Naive thymus-derived CD4-positive, alpha-beta T cell (primary cell): ENCODE data around the gene GPR75. TPM values are rescaled to one million over a fixed set of nuclear protein-coding genes. Genes with fewer than 3 reads are reported as not detected.

Experiments used
- ATAC-seq: fragments of 150-1000 bp; cut with Tn5 transposase; 2 replicates; pipeline ENCODE4 v1.10.0; 2021; ENCODE audit warnings: mild to moderate bottlenecking, moderate library complexity
- CTCF ChIA-PET: fragments of 350-600 bp; sonication (Branson Sonifier 250); formaldehyde crosslinking; loops from one replicate; lab custom pipeline; 2021; ENCODE audit warnings: antibody characterized with exemption; lab: Charles Lee
- POLR2A ChIA-PET: fragments of 350-600 bp; sonication (Branson Sonifier 250); formaldehyde crosslinking; loops from one replicate; lab custom pipeline; 2021; ENCODE audit warnings: antibody characterized with exemption, inconsistent platforms; lab: Charles Lee
- DNase-seq, 9 donors: peaks; one replicate each; pipeline versions ENCODE4 v3.0.0 to v3.0.0-alpha.2; 2020 to 2022; ENCODE audit warnings: mixed read lengths in 1 of 9
- H3K27ac ChIP-seq: one replicate; pipeline ENCODE4 v1.7.0; 2013; ENCODE audit warnings: mild to moderate bottlenecking, low read depth, low read length, moderate library complexity
- H3K27me3 ChIP-seq, 2 donors: one replicate each; pipeline ENCODE4 v1.7.0; 2013; ENCODE audit warnings: low read length in 2 of 2, mild to moderate bottlenecking in 2 of 2, moderate library complexity in 2 of 2; ENCODE audit not compliant: control insufficient read depth in 2 of 2, insufficient read depth in 2 of 2
- H3K36me3 ChIP-seq, 3 experiments: 1 replicate in 2 of 3; 2 replicates in 1 of 3; pipeline ENCODE4 v1.7.0; 2013; ENCODE audit warnings: low read length in 3 of 3, mild to moderate bottlenecking in 3 of 3, moderate library complexity in 1 of 3; ENCODE audit not compliant: insufficient read depth in 3 of 3, control insufficient read depth in 2 of 3
- H3K4me1 ChIP-seq, 2 donors: one replicate each; pipeline ENCODE4 v1.7.0; 2013; ENCODE audit warnings: low read length in 2 of 2, mild to moderate bottlenecking in 2 of 2, moderate library complexity in 1 of 2; ENCODE audit not compliant: control insufficient read depth in 2 of 2, insufficient read depth in 2 of 2
- H3K4me3 ChIP-seq: 2 replicates; pipeline ENCODE4 v1.7.0; 2013; ENCODE audit warnings: mild to moderate bottlenecking, low read length
- H3K9me3 ChIP-seq, 3 experiments: 1 replicate in 2 of 3; 2 replicates in 1 of 3; pipeline ENCODE4 v1.7.0; 2013; ENCODE audit warnings: low read length in 3 of 3; ENCODE audit not compliant: control insufficient read depth in 2 of 3
- H3K27ac Mint-ChIP-seq, 9 donors: one replicate each; pipeline ENCODE4 v1.8.0; 2020 to 2022; ENCODE audit warnings: mixed read lengths in 9 of 9, mild to moderate bottlenecking in 8 of 9, moderate library complexity in 5 of 9, inconsistent platforms in 2 of 9
- H3K27me3 Mint-ChIP-seq, 5 donors: one replicate each; pipeline ENCODE4 v1.8.0; 2021 to 2022; ENCODE audit warnings: mixed read lengths in 5 of 5, mild to moderate bottlenecking in 1 of 5
- H3K36me3 Mint-ChIP-seq, 5 donors: one replicate each; pipeline ENCODE4 v1.8.0; 2020 to 2022; ENCODE audit warnings: mixed read lengths in 5 of 5, mild to moderate bottlenecking in 3 of 5, inconsistent platforms in 1 of 5
- H3K4me1 Mint-ChIP-seq, 7 donors: one replicate each; pipeline ENCODE4 v1.8.0; 2020 to 2022; ENCODE audit warnings: mixed read lengths in 7 of 7, mild to moderate bottlenecking in 3 of 7, inconsistent platforms in 1 of 7
- H3K4me3 Mint-ChIP-seq, 10 donors: one replicate each; pipeline ENCODE4 v1.8.0; 2020 to 2022; ENCODE audit warnings: mild to moderate bottlenecking in 10 of 10, mixed read lengths in 10 of 10, moderate library complexity in 6 of 10, inconsistent platforms in 2 of 10
- H3K9me3 Mint-ChIP-seq, 11 donors: one replicate each; pipeline ENCODE4 v1.8.0; 2020 to 2022; ENCODE audit warnings: mixed read lengths in 11 of 11, mild to moderate bottlenecking in 4 of 11, inconsistent platforms in 1 of 11, moderate library complexity in 1 of 11
- intact Hi-C, 2 donors: fragments of 100-400 bp; cut with micrococcal nuclease; formaldehyde crosslinking; loops; one replicate each; pipeline ENCODE4 v1.15.1; 2023
- polyA plus RNA-seq, 2 donors: library from polyadenylated mRNA; unstranded; fragments of 300-500 nt; fragmentation: Illumina TruSeq; gene quantifications; one replicate each; pipeline ENCODE4 v1.2.3, GENCODE V29; 2021
- total RNA-seq, 6 experiments: library from RNA in 5 of 6; stranded (reverse) in 5 of 6; gene quantifications; 1 replicate in 5 of 6; 2 replicates in 1 of 6; pipeline ENCODE4 v1.2.3 and lab custom pipeline; 2021 to 2026

The GPR75 gene
- total and polyA plus RNA-seq, 7 experiments from 2014 or later, result 0.12 to 5.0 (median 3.1) TPM; not detected in 1

DNA sequence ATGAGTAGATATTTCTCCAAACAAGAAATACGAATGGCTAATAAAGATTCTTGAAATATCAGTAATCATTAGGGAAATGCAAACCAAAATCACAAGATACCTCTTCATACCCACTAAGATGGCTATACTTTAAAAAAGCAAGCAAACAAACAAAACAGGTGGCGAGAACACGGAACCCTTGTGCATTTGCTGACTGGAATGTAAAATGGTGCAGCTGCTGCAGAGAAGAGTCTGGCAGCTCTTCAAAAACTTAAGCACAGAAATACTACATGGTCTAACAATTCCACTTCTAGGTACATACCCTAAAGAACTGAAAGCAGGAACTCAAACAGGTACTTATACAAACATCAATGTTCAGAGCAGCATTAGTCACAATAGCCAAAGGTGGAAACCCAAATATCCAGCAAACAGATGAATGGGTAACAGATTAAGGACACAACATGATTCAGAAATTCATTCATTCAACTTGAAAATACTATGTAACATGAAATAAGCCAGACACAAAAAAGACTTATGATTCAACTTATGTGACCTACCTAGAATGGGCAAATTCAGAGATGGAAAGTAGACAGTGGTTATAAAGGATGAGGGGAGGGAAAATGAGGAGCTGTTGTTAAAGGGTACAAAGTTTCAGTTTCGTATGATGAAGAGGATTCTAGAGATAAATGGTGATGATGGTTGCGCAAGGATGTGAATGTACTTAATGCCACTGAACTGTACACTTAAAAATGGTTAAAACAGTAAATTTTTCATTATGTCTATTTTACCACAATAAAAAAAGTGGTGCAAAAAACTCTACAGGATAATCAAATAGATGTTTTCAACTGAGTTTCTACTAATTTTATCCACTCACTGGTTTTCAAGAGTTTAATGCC lies 26.9 kb upstream of the GPR75 start:
- DNase-seq (no peak), ATAC-seq (no peak)
- Histone ChIP-seq H3K4me3 (no peak overlapping the region), H3K27ac (no peak overlapping the region), H3K27me3 (no peaks in the 10 kb centered on the region), H3K4me1 (no peaks in the 10 kb centered on the region), H3K36me3 (peaks cover 12 to 84% (median 39%) of the 10 kb centered on the region in 3 experiments), H3K9me3 (no peaks in the 10 kb centered on the region)
- H3K27me3 Mint-ChIP-seq, result no peaks in the 10 kb centered on the region
- peak overlapping the region in 1 of 9 donors; percentile 12 for H3K27ac Mint-ChIP-seq
- ChIA-PET POLR2A (no interaction called here), CTCF (interaction anchor here (0.7 kb wide), 1 partner anchor 20 kb away, joined by 3 read pairs; no protein-coding TSS in a partner anchor)
- intact Hi-C loops, result no loop called here
- H3K4me1 Mint-ChIP-seq, result peaks cover 0 to 5% (median 0%) of the 10 kb centered on the region in 7 donors
- peaks cover 22 to 74% (median 56%) of the 10 kb centered on the region in 5 donors for H3K36me3 Mint-ChIP-seq
- H3K4me3 Mint-ChIP-seq, result no peak overlapping the region
- no peaks in the 10 kb centered on the region for H3K9me3 Mint-ChIP-seq

DNA sequence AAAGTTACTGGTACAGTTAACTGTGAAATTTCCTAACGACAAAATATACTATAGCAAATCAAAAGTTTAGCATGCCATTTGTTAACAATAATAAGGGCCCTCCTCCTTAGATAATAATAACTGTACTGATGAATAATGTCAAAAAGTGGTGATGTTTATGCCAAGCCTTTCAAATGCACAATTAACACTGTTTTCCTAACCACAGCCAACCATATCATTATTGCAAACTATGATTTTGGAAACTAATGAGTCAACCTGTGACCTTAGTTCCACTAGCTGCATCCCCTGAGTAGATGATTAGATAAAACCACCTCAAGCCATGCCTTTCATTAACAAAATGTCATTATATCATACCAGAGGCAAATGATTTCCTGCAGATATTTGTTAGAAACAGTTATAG lies 25.1 kb upstream of the GPR75 start:
- H3K4me1 ChIP-seq, result no peaks in the 10 kb centered on the region
- ATAC-seq, result no peak
- intact Hi-C loops, result no loop called here
- no peak overlapping the region for H3K4me3 ChIP-seq
- no peaks in the 10 kb centered on the region for H3K9me3 Mint-ChIP-seq
- H3K27me3 Mint-ChIP-seq, result no peaks in the 10 kb centered on the region
- no peak overlapping the region for H3K4me3 Mint-ChIP-seq
- H3K27ac Mint-ChIP-seq, result no peak overlapping the region
- no peak overlapping the region for H3K27ac ChIP-seq
- ChIA-PET CTCF (no interaction called here), POLR2A (no interaction called here)
- no peaks in the 10 kb centered on the region for H3K9me3 ChIP-seq
- peaks cover 20 to 77% (median 54%) of the 10 kb centered on the region in 5 donors for H3K36me3 Mint-ChIP-seq
- H3K36me3 ChIP-seq, result peaks cover 12 to 84% (median 34%) of the 10 kb centered on the region in 3 experiments
- H3K4me1 Mint-ChIP-seq, result peaks cover 0 to 5% (median 0%) of the 10 kb centered on the region in 7 donors
- no peak for DNase-seq
- no peaks in the 10 kb centered on the region for H3K27me3 ChIP-seq

DNA sequence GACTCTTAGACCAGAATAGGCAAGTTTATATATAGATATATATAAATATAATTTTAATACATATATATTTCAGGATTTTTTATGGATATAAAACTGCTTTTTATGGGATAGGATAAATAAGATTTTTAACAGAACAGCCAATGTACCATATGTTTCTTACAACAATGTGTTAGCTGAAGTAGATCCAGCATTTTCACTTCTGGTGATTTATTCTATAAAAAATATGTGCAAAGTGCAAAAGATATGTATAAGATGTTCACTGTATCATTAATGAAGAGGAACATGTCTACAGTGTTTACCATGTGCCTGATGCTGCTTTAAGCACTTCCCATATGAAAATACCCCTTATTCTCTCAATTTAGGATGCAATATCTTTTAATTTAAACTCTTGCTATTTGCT lies 22.2 kb upstream of the GPR75 start:
- Mint-ChIP-seq H3K4me1 (peaks cover 0 to 5% (median 0%) of the 10 kb centered on the region in 7 donors), H3K36me3 (peaks cover 25 to 74% (median 38%) of the 10 kb centered on the region in 5 donors), H3K27me3 (no peaks in the 10 kb centered on the region), H3K9me3 (no peaks in the 10 kb centered on the region), H3K4me3 (no peak overlapping the region), H3K27ac (no peak overlapping the region)
- ATAC-seq, result no peak
- Histone ChIP-seq H3K4me3 (no peak overlapping the region), H3K9me3 (no peaks in the 10 kb centered on the region), H3K27ac (no peak overlapping the region), H3K4me1 (no peaks in the 10 kb centered on the region), H3K36me3 (peaks cover 12 to 57% (median 14%) of the 10 kb centered on the region in 3 experiments), H3K27me3 (no peaks in the 10 kb centered on the region)
- ChIA-PET POLR2A (no interaction called here), CTCF (no interaction called here)
- no peak for DNase-seq
- intact Hi-C loops, result no loop called here

DNA sequence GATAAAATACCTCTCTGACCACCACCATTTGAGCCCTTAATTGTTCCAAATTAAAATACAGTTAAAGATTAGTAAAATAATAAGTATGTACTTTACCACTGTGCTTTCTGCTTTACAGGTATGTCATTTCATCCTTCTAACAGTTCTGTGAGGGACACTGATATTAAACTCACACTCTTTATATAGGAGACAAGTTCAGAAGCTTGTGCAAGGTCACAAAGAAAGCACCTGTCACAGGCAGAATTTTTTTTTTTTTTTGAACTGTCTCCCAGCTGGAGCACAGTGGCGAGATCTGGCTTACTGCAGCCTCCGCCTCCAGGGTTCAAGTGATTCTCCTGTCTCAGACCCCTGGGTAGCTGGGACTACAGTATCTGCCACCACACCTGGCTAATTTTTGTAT lies 21.6 kb upstream of the GPR75 start:
- no peaks in the 10 kb centered on the region for H3K4me1 ChIP-seq
- intact Hi-C loops, result no loop called here
- Mint-ChIP-seq H3K9me3 (no peaks in the 10 kb centered on the region), H3K36me3 (peaks cover 21 to 67% (median 32%) of the 10 kb centered on the region in 5 donors), H3K27me3 (no peaks in the 10 kb centered on the region), H3K27ac (peak overlapping the region in 1 of 9 donors; percentile 33), H3K4me3 (no peak overlapping the region), H3K4me1 (peaks cover 0 to 4% (median 0%) of the 10 kb centered on the region in 7 donors)
- ChIA-PET CTCF (no interaction called here), POLR2A (no interaction called here)
- H3K9me3 ChIP-seq, result no peaks in the 10 kb centered on the region
- H3K36me3 ChIP-seq, result peaks cover 12 to 51% (median 14%) of the 10 kb centered on the region in 3 experiments
- no peak overlapping the region for H3K4me3 ChIP-seq
- ATAC-seq (no peak), DNase-seq (no peak)
- no peaks in the 10 kb centered on the region for H3K27me3 ChIP-seq
- H3K27ac ChIP-seq, result no peak overlapping the region

DNA sequence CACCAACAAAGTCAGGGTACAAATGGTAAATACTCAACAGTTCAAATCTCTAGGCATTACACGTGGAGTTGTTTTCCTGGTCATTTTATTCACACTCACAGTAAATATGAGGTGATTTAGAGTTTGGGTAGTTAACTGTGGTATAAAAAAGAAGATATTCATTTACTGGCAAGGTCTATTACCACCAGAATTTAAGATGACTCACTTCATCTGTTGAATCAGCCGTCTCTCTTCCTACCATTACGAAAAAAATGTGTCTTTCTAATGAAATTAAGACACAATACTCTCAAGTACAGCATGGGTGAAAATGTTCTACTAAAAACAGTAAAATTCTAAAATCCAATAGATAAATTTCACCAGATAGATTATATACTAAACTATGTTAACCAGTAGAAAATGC lies 21.0 kb upstream of the GPR75 start:
- Histone ChIP-seq H3K27me3 (no peaks in the 10 kb centered on the region), H3K4me3 (no peak overlapping the region), H3K27ac (no peak overlapping the region), H3K4me1 (no peaks in the 10 kb centered on the region), H3K9me3 (no peaks in the 10 kb centered on the region), H3K36me3 (peaks cover 12 to 45% (median 14%) of the 10 kb centered on the region in 3 experiments)
- peaks cover 0 to 3% (median 0%) of the 10 kb centered on the region in 7 donors for H3K4me1 Mint-ChIP-seq
- no peak for DNase-seq
- H3K27ac Mint-ChIP-seq, result no peak overlapping the region
- H3K36me3 Mint-ChIP-seq, result peaks cover 21 to 67% (median 34%) of the 10 kb centered on the region in 5 donors
- no peaks in the 10 kb centered on the region for H3K9me3 Mint-ChIP-seq
- H3K27me3 Mint-ChIP-seq, result no peaks in the 10 kb centered on the region
- POLR2A ChIA-PET, result no interaction called here
- ATAC-seq, result no peak
- intact Hi-C loops, result no loop called here
- H3K4me3 Mint-ChIP-seq, result no peak overlapping the region
- CTCF ChIA-PET, result no interaction called here

DNA sequence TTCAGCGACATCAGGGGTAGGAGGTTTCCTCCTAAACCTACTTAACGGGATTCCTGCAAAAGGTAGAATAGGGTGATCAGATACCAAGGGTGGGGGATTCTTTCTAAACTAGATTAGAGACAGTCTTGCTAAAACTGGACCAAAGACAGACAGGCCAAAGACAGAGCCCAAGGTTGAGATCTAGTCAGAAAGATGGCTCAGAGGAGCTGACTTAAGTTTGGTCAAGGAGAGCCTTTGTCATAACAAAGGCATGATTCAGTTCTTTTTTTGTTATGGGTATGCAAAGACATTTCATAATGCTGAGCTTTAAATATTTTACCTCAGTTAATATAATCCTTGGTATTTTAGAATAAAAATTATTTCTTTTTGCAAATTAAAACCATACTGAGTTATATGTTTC lies 17.8 kb upstream of the GPR75 start:
- Mint-ChIP-seq H3K4me3 (no peak overlapping the region), H3K27ac (peak overlapping the region in 2 of 9 donors; percentile 14 to 28), H3K27me3 (no peaks in the 10 kb centered on the region), H3K4me1 (no peaks in the 10 kb centered on the region), H3K36me3 (peaks cover 14 to 59% (median 30%) of the 10 kb centered on the region in 5 donors), H3K9me3 (no peaks in the 10 kb centered on the region)
- ChIA-PET POLR2A (interaction anchor here (0.6 kb wide), 1 partner anchor 93 kb away, joined by 3 read pairs; no protein-coding TSS in a partner anchor), CTCF (no interaction called here)
- DNase-seq, result no peak
- Histone ChIP-seq H3K36me3 (peaks cover 7 to 43% (median 12%) of the 10 kb centered on the region in 3 experiments), H3K27ac (no peak overlapping the region), H3K9me3 (no peaks in the 10 kb centered on the region), H3K4me1 (no peaks in the 10 kb centered on the region), H3K27me3 (no peaks in the 10 kb centered on the region), H3K4me3 (no peak overlapping the region)
- no peak for ATAC-seq
- intact Hi-C loops, result no loop called here
